Stimulated activated effector memory CD8-positive, alpha-beta T cell treated with anti-CD3 and anti-CD28 coated beads, Interleukin-12 subunit alpha, Interleukin-12 subunit beta, amount 100 ng/mL, for 72 hours (primary cell): Measurements from ENCODE around the gene RPTN.

Experiments used
- ATAC-seq: fragments of 150-1000 bp; cut with Tn5 transposase; 2 replicates; pipeline ENCODE4 v1.10.0; 2021
- DNase-seq, 2 donors: peaks; one replicate each; pipeline ENCODE4 v3.0.0; 2021 to 2022; ENCODE audit warnings: low spot score in 2 of 2
- H3K27ac Mint-ChIP-seq: one replicate; pipeline ENCODE4 v1.8.0; 2022; ENCODE audit warnings: mild to moderate bottlenecking, mixed read lengths
- H3K36me3 Mint-ChIP-seq: one replicate; pipeline ENCODE4 v1.8.0; 2022; ENCODE audit warnings: mild to moderate bottlenecking, mixed read lengths
- H3K4me1 Mint-ChIP-seq: one replicate; pipeline ENCODE4 v1.8.0; 2022; ENCODE audit warnings: mixed read lengths
- H3K4me3 Mint-ChIP-seq: one replicate; pipeline ENCODE4 v1.8.0; 2022; ENCODE audit warnings: mild to moderate bottlenecking, mixed read lengths
- H3K9me3 Mint-ChIP-seq: one replicate; pipeline ENCODE4 v1.8.0; 2022; ENCODE audit warnings: mixed read lengths

Gene RPTN

GRCh38 chr1:152170287-152170905 lies 11.4 kb upstream of the RPTN start:
- Mint-ChIP-seq H3K27ac (no peak overlapping the region), H3K9me3 (no peaks in the 10 kb centered on the region), H3K4me1 (peaks cover 7% of the 10 kb centered on the region), H3K4me3 (no peak overlapping the region), H3K36me3 (no peaks in the 10 kb centered on the region)
- no peak for DNase-seq
- ATAC-seq, result no peak

- DNase-seq, result no peak
These were observed 10.5 kb upstream of the RPTN start for GRCh38 chr1:152169366-152170025.

GRCh38 chr1:152168535-152168868 lies 9.5 kb upstream of the RPTN start:
- no peak overlapping the region for H3K27ac Mint-ChIP-seq
- H3K36me3 Mint-ChIP-seq, result no peaks in the 10 kb centered on the region
- DNase-seq (no peak), ATAC-seq (no peak)
- H3K9me3 Mint-ChIP-seq, result no peaks in the 10 kb centered on the region
- H3K4me3 Mint-ChIP-seq, result no peak overlapping the region
- H3K4me1 Mint-ChIP-seq, result peaks cover 7% of the 10 kb centered on the region

More at GRCh38 chr1:152169366-152170025, 10.5 kb upstream of the RPTN start:
- no peak for ATAC-seq
- Mint-ChIP-seq H3K9me3 (no peaks in the 10 kb centered on the region), H3K36me3 (no peaks in the 10 kb centered on the region), H3K4me1 (peaks cover 7% of the 10 kb centered on the region), H3K4me3 (no peak overlapping the region), H3K27ac (no peak overlapping the region)

GRCh38 chr1:152167835-152168534 lies 9.0 kb upstream of the RPTN start:
- H3K36me3 Mint-ChIP-seq, result no peaks in the 10 kb centered on the region
- ATAC-seq (no peak), DNase-seq (no peak)
- H3K9me3 Mint-ChIP-seq, result no peaks in the 10 kb centered on the region
- H3K27ac Mint-ChIP-seq, result no peak overlapping the region
- H3K4me1 Mint-ChIP-seq, result peaks cover 7% of the 10 kb centered on the region
- H3K4me3 Mint-ChIP-seq, result no peak overlapping the region

GRCh38 chr1:152166966-152167365 lies 7.9 kb upstream of the RPTN start:
- H3K36me3 Mint-ChIP-seq, result no peaks in the 10 kb centered on the region
- no peaks in the 10 kb centered on the region for H3K9me3 Mint-ChIP-seq
- no peak for ATAC-seq
- no peak overlapping the region for H3K27ac Mint-ChIP-seq
- peaks cover 7% of the 10 kb centered on the region for H3K4me1 Mint-ChIP-seq
- H3K4me3 Mint-ChIP-seq, result no peak overlapping the region
- DNase-seq, result no peak

- Mint-ChIP-seq H3K4me3 (no peak overlapping the region), H3K36me3 (no peaks in the 10 kb centered on the region), H3K9me3 (no peaks in the 10 kb centered on the region), H3K4me1 (peaks cover 7% of the 10 kb centered on the region), H3K27ac (no peak overlapping the region)
- ATAC-seq (no peak), DNase-seq (no peak)
These were observed 6.5 kb upstream of the RPTN start for GRCh38 chr1:152165286-152166077.

GRCh38 chr1:152164517-152165136 lies 5.6 kb upstream of the RPTN start:
- no peak for ATAC-seq
- H3K4me1 Mint-ChIP-seq, result peaks cover 7% of the 10 kb centered on the region
- no peak overlapping the region for H3K4me3 Mint-ChIP-seq
- no peak for DNase-seq
- no peaks in the 10 kb centered on the region for H3K9me3 Mint-ChIP-seq
- no peaks in the 10 kb centered on the region for H3K36me3 Mint-ChIP-seq
- H3K27ac Mint-ChIP-seq, result no peak overlapping the region

GRCh38 chr1:152162792-152163463 lies 3.9 kb upstream of the RPTN start:
- H3K36me3 Mint-ChIP-seq, result no peaks in the 10 kb centered on the region
- H3K9me3 Mint-ChIP-seq, result no peaks in the 10 kb centered on the region
- ATAC-seq (no peak), DNase-seq (no peak)
- peaks cover 7% of the 10 kb centered on the region for H3K4me1 Mint-ChIP-seq
- no peak overlapping the region for H3K4me3 Mint-ChIP-seq
- no peak overlapping the region for H3K27ac Mint-ChIP-seq

- DNase-seq, result no peak
- Mint-ChIP-seq H3K27ac (no peak overlapping the region), H3K9me3 (no peaks in the 10 kb centered on the region), H3K36me3 (no peaks in the 10 kb centered on the region), H3K4me3 (no peak overlapping the region), H3K4me1 (peaks cover 2% of the 10 kb centered on the region)
- ATAC-seq, result no peak
These were observed 1.5 kb upstream of the RPTN start for GRCh38 chr1:152160576-152160975.

- Mint-ChIP-seq H3K9me3 (peaks cover 3% of the 10 kb centered on the region), H3K4me1 (peaks cover 15% of the 10 kb centered on the region), H3K27ac (peak overlapping the region; percentile 12), H3K36me3 (no peaks in the 10 kb centered on the region), H3K4me3 (no peak overlapping the region)
- DNase-seq (no peak), ATAC-seq (peak; percentile 24)
These were observed 5.0 kb downstream of the RPTN start for GRCh38 chr1:152153996-152154395.

GRCh38 chr1:152151646-152152045 lies 7.4 kb downstream of the RPTN start:
- Mint-ChIP-seq H3K27ac (no peak overlapping the region), H3K9me3 (peaks cover 13% of the 10 kb centered on the region), H3K4me3 (no peak overlapping the region), H3K36me3 (no peaks in the 10 kb centered on the region), H3K4me1 (peaks cover 15% of the 10 kb centered on the region)
- ATAC-seq (no peak), DNase-seq (no peak)

GRCh38 chr1:152148981-152149380 lies 10.0 kb downstream of the RPTN start:
- Mint-ChIP-seq H3K27ac (no peak overlapping the region), H3K9me3 (peaks cover 13% of the 10 kb centered on the region), H3K36me3 (no peaks in the 10 kb centered on the region), H3K4me3 (no peak overlapping the region), H3K4me1 (peaks cover 2% of the 10 kb centered on the region)
- DNase-seq (no peak), ATAC-seq (no peak)

- H3K27ac Mint-ChIP-seq, result no peak overlapping the region
- peaks cover 13% of the 10 kb centered on the region for H3K9me3 Mint-ChIP-seq
- H3K36me3 Mint-ChIP-seq, result no peaks in the 10 kb centered on the region
- no peak overlapping the region for H3K4me3 Mint-ChIP-seq
- H3K4me1 Mint-ChIP-seq, result peaks cover 7% of the 10 kb centered on the region
- DNase-seq, result no peak
- ATAC-seq, result no peak
These were observed 11.0 kb downstream of the RPTN start for GRCh38 chr1:152148051-152148450.

GRCh38 chr1:152145769-152146168 lies 13.3 kb downstream of the RPTN start:
- Mint-ChIP-seq H3K4me3 (no peak overlapping the region), H3K27ac (no peak overlapping the region), H3K9me3 (peaks cover 13% of the 10 kb centered on the region), H3K4me1 (peaks cover 7% of the 10 kb centered on the region), H3K36me3 (no peaks in the 10 kb centered on the region)
- no peak for DNase-seq
- ATAC-seq, result no peak
